CD4-positive, alpha-beta T cell treated with Interleukin-4 for 4 hours (primary cell): ENCODE measurements around the gene COX6B1.
"Not testable (repeated sequence)": the region's sequence is repeated elsewhere in the genome, so short reads cannot be mapped to it uniquely, and the experiment has no call there.

Source experiments
- DNase-seq: peaks from one replicate; pipeline ENCODE4 v3.0.0-alpha.2; 2020

The COX6B1 gene

GRCh38 chr19:35648017-35648961, at the start of gene COX6B1:
COX6B1 (plus strand) TSS chr19:35648323; CDS start chr19:35651244, 2,921 bp downstream.
- DNase-seq, result peak; percentile 96

- DNase-seq, result no peak
These were observed 46.2 kb upstream of the COX6B1 start for GRCh38 chr19:35601971-35602370.

GRCh38 chr19:35604436-35604835, 43.7 kb upstream of the COX6B1 start:
- DNase-seq, result not testable (repeated sequence)

GRCh38 chr19:35607170-35607569, 41.0 kb upstream of the COX6B1 start:
- not testable (repeated sequence) for DNase-seq

GRCh38 chr19:35607661-35608060, 40.5 kb upstream of the COX6B1 start:
- DNase-seq, result no peak

- no peak for DNase-seq
These were observed 39.9 kb upstream of the COX6B1 start for GRCh38 chr19:35608251-35608650.

GRCh38 chr19:35609851-35610353, 38.2 kb upstream of the COX6B1 start:
- DNase-seq, result peak; percentile 34

- DNase-seq, result no peak
These were observed 35.9 kb upstream of the COX6B1 start for GRCh38 chr19:35612224-35612558.

- DNase-seq, result peak; percentile 93
These were observed 35.4 kb upstream of the COX6B1 start, which contains the start of gene HAUS5 for GRCh38 chr19:35612559-35613321. HAUS5 (plus strand) TSS chr19:35612735; CDS start chr19:35612795, 60 bp downstream.

- no peak for DNase-seq
These were observed 34.5 kb upstream of the COX6B1 start for GRCh38 chr19:35613574-35613973.

GRCh38 chr19:35615036-35615435, 33.1 kb upstream of the COX6B1 start:
- DNase-seq, result no peak

GRCh38 chr19:35618857-35619256, 29.3 kb upstream of the COX6B1 start:
- DNase-seq, result no peak

- DNase-seq, result no peak
These were observed 28.7 kb upstream of the COX6B1 start for GRCh38 chr19:35619290-35619923.

- no peak for DNase-seq
These were observed 28.1 kb upstream of the COX6B1 start for GRCh38 chr19:35620001-35620400.

GRCh38 chr19:35621708-35622107, 26.4 kb upstream of the COX6B1 start:
- no peak for DNase-seq

GRCh38 chr19:35622750-35623149, 25.4 kb upstream of the COX6B1 start:
- DNase-seq, result no peak

GRCh38 chr19:35623327-35624010, 24.7 kb upstream of the COX6B1 start:
- no peak for DNase-seq

GRCh38 chr19:35628264-35628564, 19.9 kb upstream of the COX6B1 start:
- no peak for DNase-seq

- DNase-seq, result peak; percentile 98
These were observed 19.4 kb upstream of the COX6B1 start, which contains the start of gene RBM42 for GRCh38 chr19:35628565-35629331. RBM42 (plus strand) TSS chr19:35629036; CDS start chr19:35629154, 118 bp downstream.

- no peak for DNase-seq
These were observed 18.8 kb upstream of the COX6B1 start for GRCh38 chr19:35629332-35629633.

GRCh38 chr19:35633727-35634440, 14.2 kb upstream of the COX6B1 start:
- DNase-seq, result no peak
